Fibroblast of skin of back (primary cell): ENCODE measurements around the gene COPS3.

Source experiments
- DNase-seq: peaks from one replicate; pipeline ENCODE4 v3.0.0-alpha.2; 2013

COPS3 gene

GRCh38 chr17:17241656-17242055 is 39.4 kb downstream of the COPS3 start:
- DNase-seq: no peak

- no peak for DNase-seq
These were observed 41.2 kb downstream of the COPS3 start for GRCh38 chr17:17239832-17240231.

GRCh38 chr17:17237026-17237799 is 43.8 kb downstream of the COPS3 start, which contains the start of gene FLCN:
Gene FLCN (minus strand): TSS chr17:17237168. CDS start chr17:17228137, 9,031 bp downstream.
- peak; percentile 84 for DNase-seq

GRCh38 chr17:17236295-17237025 is 44.6 kb downstream of the COPS3 start:
- peak; percentile 44 for DNase-seq

GRCh38 chr17:17235212-17236174 is 45.6 kb downstream of the COPS3 start:
- peak; percentile 8 for DNase-seq

- DNase-seq: no peak
These were observed 48.8 kb downstream of the COPS3 start for GRCh38 chr17:17232303-17232621.

- DNase-seq: no peak
These were observed 49.3 kb downstream of the COPS3 start for GRCh38 chr17:17231621-17232302.

GRCh38 chr17:17229416-17230384 is 51.3 kb downstream of the COPS3 start:
- DNase-seq: no peak

- no peak for DNase-seq
These were observed 52.3 kb downstream of the COPS3 start for GRCh38 chr17:17228521-17229279.

- DNase-seq: no peak
These were observed 53.2 kb downstream of the COPS3 start for GRCh38 chr17:17227608-17228520.

- no peak for DNase-seq
These were observed 54.4 kb downstream of the COPS3 start for GRCh38 chr17:17226451-17227265.

GRCh38 chr17:17225901-17226300 is 55.1 kb downstream of the COPS3 start:
- no peak for DNase-seq

- no peak for DNase-seq
These were observed 56.9 kb downstream of the COPS3 start for GRCh38 chr17:17224137-17224536.

GRCh38 chr17:17223736-17224135 is 57.3 kb downstream of the COPS3 start:
- DNase-seq: no peak

- no peak for DNase-seq
These were observed 59.7 kb downstream of the COPS3 start for GRCh38 chr17:17221329-17221728.

- no peak for DNase-seq
These were observed 60.5 kb downstream of the COPS3 start for GRCh38 chr17:17220529-17220928.

- DNase-seq: no peak
These were observed 63.1 kb downstream of the COPS3 start for GRCh38 chr17:17217995-17218394.

- DNase-seq: no peak
These were observed 64.3 kb downstream of the COPS3 start for GRCh38 chr17:17216776-17217175.
